ENCODE data around the gene PRTFDC1. TPM values are rescaled to one million over a fixed set of nuclear protein-coding genes. Genes with fewer than 3 reads are reported as not detected.

PRTFDC1 gene
- total and polyA plus RNA-seq, 2 donors, result 6.1 to 9.1 TPM

GRCh38 chr10:24917493-24917892 lies 34.9 kb downstream of the PRTFDC1 start:
- WGBS, result over 99% methylated on average over 3 of the region's 3 CpGs
- Histone ChIP-seq H3K36me3 (ENCODE audit: control insufficient read depth in 2 of 2, insufficient read depth in 2 of 2, low read length in 1 of 2) (no peaks in the 10 kb centered on the region), H3K9me3 (ENCODE audit: control insufficient read depth in 2 of 2, insufficient read depth in 1 of 2, low read length in 1 of 2) (no peaks in the 10 kb centered on the region), H3K27me3 (ENCODE audit: control insufficient read depth in 2 of 2, insufficient read depth in 1 of 2, low read length in 1 of 2) (no peaks in the 10 kb centered on the region), H3K27ac (ENCODE audit: low read depth in 1 of 2, low read length in 1 of 2) (no peak overlapping the region), H3K4me3 (ENCODE audit: low read length in 2 of 2) (no peak overlapping the region), H3K4me1 (ENCODE audit: control insufficient read depth in 2 of 2, insufficient read depth in 2 of 2, low read length in 2 of 2) (no peaks in the 10 kb centered on the region)
- DNase-seq (ENCODE audit: low read depth in 6 of 9, low spot score in 9 of 9), result no peak

- Histone ChIP-seq H3K27me3 (ENCODE audit: control insufficient read depth in 2 of 2, insufficient read depth in 1 of 2, low read length in 1 of 2) (no peaks in the 10 kb centered on the region), H3K36me3 (ENCODE audit: control insufficient read depth in 2 of 2, insufficient read depth in 2 of 2, low read length in 1 of 2) (no peaks in the 10 kb centered on the region), H3K4me1 (ENCODE audit: control insufficient read depth in 2 of 2, insufficient read depth in 2 of 2, low read length in 2 of 2) (no peaks in the 10 kb centered on the region), H3K4me3 (ENCODE audit: low read length in 2 of 2) (no peak overlapping the region), H3K9me3 (ENCODE audit: control insufficient read depth in 2 of 2, insufficient read depth in 1 of 2, low read length in 1 of 2) (no peaks in the 10 kb centered on the region), H3K27ac (ENCODE audit: low read depth in 1 of 2, low read length in 1 of 2) (no peak overlapping the region)
- no peak for DNase-seq (ENCODE audit: low read depth in 6 of 9, low spot score in 9 of 9)
- 94% methylated on average over 2 of the region's 2 CpGs for WGBS
Observed at GRCh38 chr10:24916365-24916764, 36.0 kb downstream of the PRTFDC1 start.

DNA sequence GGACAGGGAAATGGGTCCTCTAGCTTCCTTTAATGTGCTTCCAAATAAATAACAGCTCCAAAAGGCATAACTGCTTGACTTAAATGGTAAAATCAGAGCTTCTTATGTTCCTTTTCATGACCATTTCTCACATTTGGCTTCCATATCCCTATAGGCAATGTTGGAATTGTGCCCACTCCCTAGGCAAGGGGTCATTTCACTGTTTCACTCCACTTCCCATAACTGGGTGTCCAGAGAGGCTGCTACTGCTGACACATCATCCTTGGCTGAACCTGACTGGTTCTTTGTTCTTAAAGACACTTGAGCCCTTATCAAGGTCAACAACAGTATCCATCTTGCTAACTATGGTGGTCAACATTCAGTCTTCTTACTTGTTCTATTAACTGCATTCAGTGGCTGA lies 37.1 kb downstream of the PRTFDC1 start:
- Histone ChIP-seq H3K27me3 (ENCODE audit: control insufficient read depth in 2 of 2, insufficient read depth in 1 of 2, low read length in 1 of 2) (no peaks in the 10 kb centered on the region), H3K4me1 (ENCODE audit: control insufficient read depth in 2 of 2, insufficient read depth in 2 of 2, low read length in 2 of 2) (no peaks in the 10 kb centered on the region), H3K36me3 (ENCODE audit: control insufficient read depth in 2 of 2, insufficient read depth in 2 of 2, low read length in 1 of 2) (no peaks in the 10 kb centered on the region), H3K4me3 (ENCODE audit: low read length in 2 of 2) (no peak overlapping the region), H3K9me3 (ENCODE audit: control insufficient read depth in 2 of 2, insufficient read depth in 1 of 2, low read length in 1 of 2) (no peaks in the 10 kb centered on the region), H3K27ac (ENCODE audit: low read depth in 1 of 2, low read length in 1 of 2) (no peak overlapping the region)
- DNase-seq (ENCODE audit: low read depth in 6 of 9, low spot score in 9 of 9), result no peak

DNA sequence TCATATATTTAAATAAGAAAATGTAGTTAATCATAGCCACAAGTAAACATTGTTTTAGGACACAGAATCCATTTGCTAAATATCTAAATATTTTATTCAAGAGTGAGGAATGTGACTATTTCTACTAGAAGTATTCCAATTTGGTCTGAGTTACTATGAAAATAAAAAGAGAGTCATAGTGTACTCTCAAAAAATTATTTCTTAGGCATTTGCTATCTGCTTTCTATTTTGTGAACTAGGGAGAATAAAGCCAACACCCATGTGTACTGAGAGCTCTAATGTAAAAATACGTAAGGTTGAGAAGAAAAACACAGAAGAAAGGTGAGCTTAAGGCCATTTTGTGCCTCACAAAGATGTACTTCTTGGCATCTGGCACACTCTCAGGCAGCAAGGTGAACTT lies 38.3 kb downstream of the PRTFDC1 start:
- H3K27ac ChIP-seq (ENCODE audit: low read depth in 1 of 2, low read length in 1 of 2), result no peak overlapping the region
- no peaks in the 10 kb centered on the region for H3K9me3 ChIP-seq (ENCODE audit: control insufficient read depth in 2 of 2, insufficient read depth in 1 of 2, low read length in 1 of 2)
- DNase-seq (ENCODE audit: low read depth in 6 of 9, low spot score in 9 of 9), result no peak
- no peaks in the 10 kb centered on the region for H3K27me3 ChIP-seq (ENCODE audit: control insufficient read depth in 2 of 2, insufficient read depth in 1 of 2, low read length in 1 of 2)
- 89% methylated on average over 1 of the region's 1 CpG for WGBS
- no peaks in the 10 kb centered on the region for H3K36me3 ChIP-seq (ENCODE audit: control insufficient read depth in 2 of 2, insufficient read depth in 2 of 2, low read length in 1 of 2)
- no peaks in the 10 kb centered on the region for H3K4me1 ChIP-seq (ENCODE audit: control insufficient read depth in 2 of 2, insufficient read depth in 2 of 2, low read length in 2 of 2)
- no peak overlapping the region for H3K4me3 ChIP-seq (ENCODE audit: low read length in 2 of 2)

DNA sequence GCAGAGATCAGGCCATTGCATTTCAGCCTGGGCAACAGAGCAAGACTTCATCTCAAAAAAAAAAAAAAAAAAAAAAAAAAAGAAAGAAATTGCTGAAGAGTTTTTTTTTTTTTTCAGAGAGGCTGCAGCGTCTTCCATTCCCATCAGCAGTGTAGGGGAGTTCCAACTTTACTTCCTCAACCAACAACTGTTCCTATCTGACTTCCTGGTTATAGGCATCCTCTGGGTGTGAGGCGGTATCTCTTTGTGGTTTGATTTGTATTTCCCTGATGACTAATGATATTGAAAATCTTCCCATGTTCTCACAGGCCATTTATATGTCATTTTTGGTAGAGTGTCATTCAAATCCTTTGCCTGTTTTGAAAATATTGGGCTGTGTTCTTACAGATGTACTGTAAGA lies 40.2 kb downstream of the PRTFDC1 start:
- H3K9me3 ChIP-seq (ENCODE audit: control insufficient read depth in 2 of 2, insufficient read depth in 1 of 2, low read length in 1 of 2), result no peaks in the 10 kb centered on the region
- WGBS, result 43% methylated on average over 2 of the region's 2 CpGs
- no peaks in the 10 kb centered on the region for H3K4me1 ChIP-seq (ENCODE audit: control insufficient read depth in 2 of 2, insufficient read depth in 2 of 2, low read length in 2 of 2)
- no peaks in the 10 kb centered on the region for H3K27me3 ChIP-seq (ENCODE audit: control insufficient read depth in 2 of 2, insufficient read depth in 1 of 2, low read length in 1 of 2)
- no peak overlapping the region for H3K27ac ChIP-seq (ENCODE audit: low read depth in 1 of 2, low read length in 1 of 2)
- H3K4me3 ChIP-seq (ENCODE audit: low read length in 2 of 2), result no peak overlapping the region
- DNase-seq (ENCODE audit: low read depth in 6 of 9, low spot score in 9 of 9), result no peak
- no peaks in the 10 kb centered on the region for H3K36me3 ChIP-seq (ENCODE audit: control insufficient read depth in 2 of 2, insufficient read depth in 2 of 2, low read length in 1 of 2)

DNA sequence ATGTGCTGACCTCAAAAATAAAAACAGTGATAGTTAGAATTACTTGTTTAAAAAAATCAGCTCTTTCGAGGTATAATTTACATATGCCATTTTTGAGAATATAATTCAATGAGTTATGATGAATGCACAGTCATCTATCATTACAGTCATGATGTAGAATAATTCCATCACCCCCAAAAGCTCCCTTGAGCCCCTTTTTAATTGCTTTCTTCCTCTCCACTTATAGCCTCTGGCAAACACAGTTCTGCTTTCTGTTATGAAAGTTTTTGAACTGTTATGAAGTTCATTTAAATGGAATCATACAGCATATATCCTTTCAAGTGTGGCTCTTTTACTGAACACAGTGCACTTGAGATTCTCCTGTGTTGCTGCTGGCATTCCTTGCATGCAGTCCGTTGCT lies 41.4 kb downstream of the PRTFDC1 start:
- Histone ChIP-seq H3K27me3 (ENCODE audit: control insufficient read depth in 2 of 2, insufficient read depth in 1 of 2, low read length in 1 of 2) (no peaks in the 10 kb centered on the region), H3K4me1 (ENCODE audit: control insufficient read depth in 2 of 2, insufficient read depth in 2 of 2, low read length in 2 of 2) (no peaks in the 10 kb centered on the region), H3K4me3 (ENCODE audit: low read length in 2 of 2) (no peak overlapping the region), H3K36me3 (ENCODE audit: control insufficient read depth in 2 of 2, insufficient read depth in 2 of 2, low read length in 1 of 2) (no peaks in the 10 kb centered on the region), H3K9me3 (ENCODE audit: control insufficient read depth in 2 of 2, insufficient read depth in 1 of 2, low read length in 1 of 2) (no peaks in the 10 kb centered on the region), H3K27ac (ENCODE audit: low read depth in 1 of 2, low read length in 1 of 2) (no peak overlapping the region)
- DNase-seq (ENCODE audit: low read depth in 6 of 9, low spot score in 9 of 9), result no peak
- WGBS, result 84% methylated on average over 2 of the region's 2 CpGs

DNA sequence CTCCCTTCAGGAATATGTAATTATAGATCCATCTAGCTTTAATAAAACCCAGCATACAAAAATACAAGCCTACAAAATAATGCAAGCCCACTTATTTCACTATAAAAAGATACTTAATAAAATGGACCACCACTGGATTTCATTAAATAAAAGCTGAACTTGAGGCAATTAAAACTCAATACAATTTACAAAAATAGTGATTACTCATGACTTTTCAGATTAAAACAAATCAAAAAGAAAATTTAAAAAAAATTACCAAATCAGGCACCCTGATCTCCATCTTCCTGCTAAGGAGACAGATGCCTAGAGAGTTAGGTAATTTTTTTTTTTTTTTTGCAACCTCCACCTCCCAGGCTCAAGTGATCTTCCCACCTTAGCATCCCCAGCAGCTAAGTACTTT lies 41.8 kb downstream of the PRTFDC1 start:
- Histone ChIP-seq H3K4me3 (ENCODE audit: low read length in 2 of 2) (no peak overlapping the region), H3K27ac (ENCODE audit: low read depth in 1 of 2, low read length in 1 of 2) (no peak overlapping the region), H3K27me3 (ENCODE audit: control insufficient read depth in 2 of 2, insufficient read depth in 1 of 2, low read length in 1 of 2) (no peaks in the 10 kb centered on the region), H3K9me3 (ENCODE audit: control insufficient read depth in 2 of 2, insufficient read depth in 1 of 2, low read length in 1 of 2) (no peaks in the 10 kb centered on the region), H3K4me1 (ENCODE audit: control insufficient read depth in 2 of 2, insufficient read depth in 2 of 2, low read length in 2 of 2) (no peaks in the 10 kb centered on the region), H3K36me3 (ENCODE audit: control insufficient read depth in 2 of 2, insufficient read depth in 2 of 2, low read length in 1 of 2) (no peaks in the 10 kb centered on the region)
- DNase-seq (ENCODE audit: low read depth in 6 of 9, low spot score in 9 of 9), result no peak

DNA sequence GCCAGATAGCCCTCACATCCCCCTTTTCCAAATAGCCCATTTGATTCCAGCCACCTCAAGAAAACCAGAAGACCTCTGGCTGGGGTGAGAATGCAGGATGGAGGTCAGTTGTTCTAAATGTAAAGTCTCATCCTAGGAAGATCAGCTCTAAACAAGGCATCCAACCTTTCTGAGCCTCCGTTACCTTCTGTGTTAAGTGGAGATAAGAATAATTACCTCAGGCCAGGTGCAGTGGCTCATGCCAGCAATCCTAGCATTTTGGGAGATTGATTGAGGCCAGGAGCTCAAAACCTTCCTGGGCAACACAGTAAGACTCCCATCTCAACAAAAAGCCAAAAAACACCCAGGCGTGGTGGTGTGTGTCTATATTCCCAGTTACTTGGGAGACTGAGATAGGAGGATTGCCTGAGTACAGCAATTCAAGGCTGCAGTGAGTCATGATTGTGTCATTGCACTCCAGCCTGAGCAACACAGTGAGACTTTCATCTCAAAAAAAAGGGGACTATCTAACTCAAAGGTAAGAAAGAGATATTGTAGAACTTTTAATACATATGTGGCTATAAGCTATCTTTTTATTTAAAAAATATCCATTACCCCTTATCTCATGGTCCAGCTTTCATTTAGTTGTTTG lies 43.5 kb downstream of the PRTFDC1 start:
- over 99% methylated on average over 2 of the region's 2 CpGs for WGBS

GRCh38 chr10:24907956-24908355 lies 44.5 kb downstream of the PRTFDC1 start:
- H3K36me3 ChIP-seq (ENCODE audit: control insufficient read depth in 2 of 2, insufficient read depth in 2 of 2, low read length in 1 of 2), result no peaks in the 10 kb centered on the region
- DNase-seq (ENCODE audit: low read depth in 6 of 9, low spot score in 9 of 9), result no peak
- H3K9me3 ChIP-seq (ENCODE audit: control insufficient read depth in 2 of 2, insufficient read depth in 1 of 2, low read length in 1 of 2), result no peaks in the 10 kb centered on the region
- no peak overlapping the region for H3K27ac ChIP-seq (ENCODE audit: low read depth in 1 of 2, low read length in 1 of 2)
- no peaks in the 10 kb centered on the region for H3K27me3 ChIP-seq (ENCODE audit: control insufficient read depth in 2 of 2, insufficient read depth in 1 of 2, low read length in 1 of 2)
- H3K4me1 ChIP-seq (ENCODE audit: control insufficient read depth in 2 of 2, insufficient read depth in 2 of 2, low read length in 2 of 2), result no peaks in the 10 kb centered on the region
- WGBS, result 89% methylated on average over 6 of the region's 6 CpGs
- H3K4me3 ChIP-seq (ENCODE audit: low read length in 2 of 2), result no peak overlapping the region

More for the DNA sequence above, 43.5 kb downstream of the PRTFDC1 start:
- H3K4me1 ChIP-seq (ENCODE audit: control insufficient read depth in 2 of 2, insufficient read depth in 2 of 2, low read length in 2 of 2), result no peaks in the 10 kb centered on the region
- no peak for DNase-seq (ENCODE audit: low read depth in 6 of 9, low spot score in 9 of 9)
- H3K27ac ChIP-seq (ENCODE audit: low read depth in 1 of 2, low read length in 1 of 2), result no peak overlapping the region
- H3K9me3 ChIP-seq (ENCODE audit: control insufficient read depth in 2 of 2, insufficient read depth in 1 of 2, low read length in 1 of 2), result no peaks in the 10 kb centered on the region
- H3K4me3 ChIP-seq (ENCODE audit: low read length in 2 of 2), result no peak overlapping the region
- H3K36me3 ChIP-seq (ENCODE audit: control insufficient read depth in 2 of 2, insufficient read depth in 2 of 2, low read length in 1 of 2), result no peaks in the 10 kb centered on the region
- H3K27me3 ChIP-seq (ENCODE audit: control insufficient read depth in 2 of 2, insufficient read depth in 1 of 2, low read length in 1 of 2), result no peaks in the 10 kb centered on the region

- Histone ChIP-seq H3K36me3 (ENCODE audit: control insufficient read depth in 2 of 2, insufficient read depth in 2 of 2, low read length in 1 of 2) (no peaks in the 10 kb centered on the region), H3K9me3 (ENCODE audit: control insufficient read depth in 2 of 2, insufficient read depth in 1 of 2, low read length in 1 of 2) (no peaks in the 10 kb centered on the region), H3K27ac (ENCODE audit: low read depth in 1 of 2, low read length in 1 of 2) (no peak overlapping the region), H3K27me3 (ENCODE audit: control insufficient read depth in 2 of 2, insufficient read depth in 1 of 2, low read length in 1 of 2) (no peaks in the 10 kb centered on the region), H3K4me1 (ENCODE audit: control insufficient read depth in 2 of 2, insufficient read depth in 2 of 2, low read length in 2 of 2) (no peaks in the 10 kb centered on the region), H3K4me3 (ENCODE audit: low read length in 2 of 2) (no peak overlapping the region)
- 93% methylated on average over 3 of the region's 3 CpGs for WGBS
- DNase-seq (ENCODE audit: low read depth in 6 of 9, low spot score in 9 of 9), result no peak
Observed at GRCh38 chr10:24906372-24906771, 46.0 kb downstream of the PRTFDC1 start.

Data from thymus (tissue), 11 donors.